NOMO-1 treated with dmso at 0.1 percent for 144 hours (cell line): Measurements from ENCODE around the gene KNTC1.
A peak's percentile ranks its signal among the peaks of the same experiment; 100 is the strongest.
"Not testable (repeated sequence)": the region's sequence is repeated elsewhere in the genome, so short reads cannot be mapped to it uniquely, and the experiment has no call there.

ENCODE experiments used
- DNase-seq: peaks from one replicate; lab custom pipeline; 2025; ENCODE audit not compliant: unreplicated experiment; lab: John Stamatoyannopoulos, UW

Gene KNTC1

GRCh38 chr12:122526683-122527477, at the start of gene KNTC1, which contains the start of gene RSRC2:
Gene KNTC1, plus strand, starts transcription at chr12:122527249. Its CDS starts 2,815 bp downstream, at chr12:122530064.
Gene RSRC2, minus strand, starts transcription at chr12:122526936. Its CDS starts 83 bp downstream, at chr12:122526853.
- DNase-seq = peak; percentile 100

DNA sequence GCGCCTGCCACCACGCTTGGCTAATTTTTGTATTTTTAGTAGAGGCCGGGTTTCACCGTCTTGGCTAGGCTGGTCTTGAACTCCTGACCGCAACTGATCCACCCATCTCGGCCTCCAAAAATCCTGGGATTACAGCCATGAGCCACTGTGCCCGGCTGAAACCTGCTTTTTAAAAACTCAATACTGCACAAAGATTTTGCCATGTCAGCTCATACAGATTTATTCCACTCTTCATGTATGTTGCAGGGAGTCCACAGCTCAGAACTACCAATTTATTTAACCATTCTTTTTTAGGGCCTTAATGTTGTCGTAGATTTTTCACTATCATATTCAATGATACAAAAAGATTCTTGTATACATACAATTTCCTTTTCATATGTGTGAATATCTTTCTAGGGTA, 46.3 kb upstream of the KNTC1 start:
- no peak for DNase-seq

GRCh38 chr12:122481861-122482260, 45.2 kb upstream of the KNTC1 start:
- DNase-seq = no peak

- no peak for DNase-seq
Measured at GRCh38 chr12:122483969-122484368, 43.1 kb upstream of the KNTC1 start.

- not testable (repeated sequence) for DNase-seq
Measured at GRCh38 chr12:122484385-122484784, 42.7 kb upstream of the KNTC1 start.

GRCh38 chr12:122486360-122486759, 40.7 kb upstream of the KNTC1 start:
- DNase-seq = not testable (repeated sequence)

- DNase-seq = no peak
Measured at GRCh38 chr12:122486805-122487426, 40.1 kb upstream of the KNTC1 start.

DNA sequence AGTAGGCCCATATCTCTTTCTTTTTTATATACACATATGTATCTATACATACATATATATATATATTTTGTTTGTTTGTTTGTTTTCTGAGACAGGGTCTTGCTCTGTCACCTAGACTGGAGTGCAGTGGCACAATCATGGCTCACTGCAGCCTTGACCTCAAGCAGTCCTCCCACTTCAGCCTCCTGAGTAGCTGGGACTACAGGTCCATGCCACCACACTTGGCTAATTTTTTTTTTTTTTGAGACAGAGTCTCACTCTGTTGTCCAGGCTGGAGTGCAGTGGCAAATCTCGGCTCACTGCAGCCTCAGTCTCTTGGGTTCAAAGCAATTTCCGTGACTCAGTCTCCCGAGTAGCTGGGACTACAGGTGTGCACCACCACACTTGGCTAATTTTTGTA, 39.2 kb upstream of the KNTC1 start:
- not testable (repeated sequence) for DNase-seq

- no peak for DNase-seq
Measured at GRCh38 chr12:122489038-122489437, 38.0 kb upstream of the KNTC1 start.

- no peak for DNase-seq
Measured at GRCh38 chr12:122491991-122492390, 35.1 kb upstream of the KNTC1 start.

DNA sequence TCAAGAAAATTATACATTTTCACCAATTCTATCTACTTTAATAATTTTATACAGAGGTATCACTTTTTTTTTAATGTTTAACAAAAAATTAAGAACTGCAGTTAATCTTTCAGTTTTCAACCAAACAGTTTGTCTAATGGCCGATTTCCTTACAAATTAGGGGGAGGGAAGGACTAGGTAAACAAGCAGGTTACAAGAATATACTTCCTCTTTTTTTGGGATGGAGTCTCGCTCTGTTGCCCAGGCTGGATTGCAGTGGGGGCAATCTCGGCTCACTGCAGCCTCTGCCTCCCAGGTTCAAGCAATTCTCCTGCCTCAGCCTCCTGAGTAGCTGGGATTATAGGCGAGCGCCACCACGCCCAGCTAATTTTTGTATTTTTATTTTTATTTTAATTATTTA, 33.8 kb upstream of the KNTC1 start:
- not testable (repeated sequence) for DNase-seq

- DNase-seq = no peak
Measured at GRCh38 chr12:122495258-122495657, 31.8 kb upstream of the KNTC1 start.

- peak; percentile 14 for DNase-seq
Measured at GRCh38 chr12:122499991-122500684, 26.9 kb upstream of the KNTC1 start.

- peak; percentile 99 for DNase-seq
Measured at GRCh38 chr12:122500685-122501488, 26.2 kb upstream of the KNTC1 start, which contains the start of gene ZCCHC8. Gene ZCCHC8, minus strand, starts transcription at chr12:122500932. Its CDS starts 92 bp downstream, at chr12:122500840.

- peak; percentile 39 for DNase-seq
Measured at GRCh38 chr12:122501489-122501989, 25.5 kb upstream of the KNTC1 start.

DNA sequence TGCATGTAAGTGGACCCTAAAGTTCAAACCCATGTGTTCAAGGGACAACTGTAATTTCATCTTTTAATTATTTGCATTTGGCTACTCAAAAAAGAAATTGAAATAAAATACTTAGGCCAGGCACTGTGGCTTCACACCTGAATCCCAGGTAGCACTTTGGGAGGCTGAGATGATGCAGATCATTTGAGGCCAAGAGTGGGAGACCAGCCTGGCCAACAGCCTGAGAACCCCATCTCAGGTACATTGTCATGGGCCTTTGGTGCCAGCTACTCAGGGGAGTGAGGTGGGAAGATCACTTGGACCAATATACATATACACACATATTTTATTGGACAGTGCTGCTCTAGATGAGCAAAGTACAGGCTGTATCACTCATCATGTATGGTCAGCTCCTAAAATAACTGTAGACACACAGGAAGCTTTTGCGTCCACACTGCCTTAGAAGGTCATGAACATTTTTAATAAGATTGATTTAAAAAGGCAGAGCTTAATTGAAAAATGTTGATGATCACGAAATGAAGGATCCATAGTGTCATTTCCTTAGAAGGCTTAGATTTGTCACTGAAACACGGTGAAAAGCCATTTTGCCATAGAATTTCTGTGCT, 23.8 kb upstream of the KNTC1 start:
- no peak for DNase-seq

DNA sequence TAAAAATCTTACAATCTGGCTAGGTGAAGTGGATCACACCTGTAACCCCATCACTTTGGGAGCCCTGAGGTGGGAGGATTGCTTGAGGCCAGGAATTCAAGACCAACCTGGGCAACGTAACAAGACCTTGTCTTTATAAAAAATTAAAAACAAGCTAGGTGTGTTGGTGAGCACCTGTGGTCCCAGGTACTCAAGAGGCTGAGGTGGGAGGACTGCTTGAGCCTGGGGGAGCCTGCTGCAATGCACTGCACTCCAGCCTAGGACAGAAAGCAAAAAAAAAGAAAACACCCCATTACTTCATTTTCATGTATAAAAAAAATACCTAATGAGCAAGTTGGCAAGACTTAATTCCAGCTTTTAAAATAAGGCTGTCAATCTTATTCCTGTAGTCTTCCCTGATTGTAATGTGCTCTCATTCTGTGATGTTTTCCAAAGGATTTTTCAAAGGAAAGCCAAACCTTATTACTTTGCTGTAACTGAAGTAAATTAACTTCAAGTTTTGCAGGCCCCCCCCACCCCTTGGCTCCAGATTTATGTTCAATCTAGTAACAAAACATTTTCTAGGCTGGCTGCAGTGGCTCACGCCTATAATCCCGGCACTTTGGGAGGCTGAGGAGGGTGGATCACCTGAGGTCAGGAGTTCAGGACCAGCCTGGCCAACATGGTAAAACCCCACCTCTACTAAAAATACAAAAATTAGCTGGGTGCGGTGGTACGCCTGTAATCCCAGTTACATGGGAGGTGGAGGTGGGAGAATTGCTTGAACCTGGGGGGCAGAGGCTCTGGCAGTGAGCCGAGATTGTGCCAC, 23.1 kb upstream of the KNTC1 start:
- DNase-seq = no peak

GRCh38 chr12:122505419-122506051, 21.5 kb upstream of the KNTC1 start:
- no peak for DNase-seq

GRCh38 chr12:122506393-122506938, 20.6 kb upstream of the KNTC1 start:
- DNase-seq = no peak
